HG02678 (cell line): ENCODE results near the gene ZNF556.

Experiments used
- ATAC-seq: cut with Tn5 transposase; IDR thresholded peaks from one replicate; pipeline ENCODE4 v1.9.1; 2021; ENCODE audit warnings: mild to moderate bottlenecking, moderate library complexity; ENCODE audit not compliant: unreplicated experiment

The ZNF556 gene

DNA sequence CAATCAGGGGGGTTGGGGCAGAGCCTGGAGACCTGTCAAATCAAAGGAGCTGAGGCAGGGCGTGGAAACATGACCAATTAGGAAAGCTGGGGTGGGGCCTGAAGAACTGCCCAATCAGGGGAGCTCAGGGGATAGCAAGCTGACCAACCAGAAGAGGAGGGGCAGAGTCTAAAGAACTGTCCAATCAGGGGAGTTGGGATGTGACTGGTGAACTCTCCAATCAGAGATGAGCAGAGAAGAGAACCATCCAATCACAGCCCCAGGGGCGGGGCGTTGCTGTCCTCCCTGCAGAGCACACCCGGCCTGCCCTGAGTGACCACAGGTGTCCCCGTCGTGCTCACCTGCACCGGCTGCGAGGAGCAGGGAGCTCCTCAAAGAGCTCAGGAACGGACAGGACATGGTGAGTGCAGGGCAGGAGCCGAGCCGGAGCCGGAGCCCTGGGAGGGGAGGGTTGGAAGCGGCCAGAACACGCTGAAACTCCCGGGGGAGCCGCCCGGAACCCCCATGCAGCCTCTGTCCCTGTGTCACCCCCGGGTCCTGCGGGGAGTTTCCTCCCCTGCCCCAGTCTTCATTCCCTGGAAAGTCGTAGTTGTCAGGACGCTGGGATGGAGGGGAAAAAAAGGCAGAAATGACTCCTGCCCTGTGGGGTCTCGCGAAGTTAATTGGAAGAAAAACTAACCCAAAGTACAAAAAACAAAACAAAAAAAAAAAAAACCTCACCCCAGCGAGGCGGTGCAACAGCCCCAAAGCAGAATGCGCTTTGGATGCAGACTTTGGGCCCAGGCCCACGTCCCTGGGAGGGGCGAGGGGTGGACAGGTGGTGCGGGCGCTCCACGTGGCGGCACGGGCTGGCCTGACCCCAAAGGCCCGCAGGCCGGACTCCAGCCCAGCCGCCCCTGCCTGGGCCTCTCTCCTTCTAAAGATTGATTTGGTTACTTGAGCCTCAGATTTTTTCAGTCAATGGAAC, at the start of gene ZNF556:
ZNF556 (plus strand) TSS at position 311 of the 967 bp plus-strand sequence; CDS start at position 398, 87 bp downstream.
- no peak for ATAC-seq

DNA sequence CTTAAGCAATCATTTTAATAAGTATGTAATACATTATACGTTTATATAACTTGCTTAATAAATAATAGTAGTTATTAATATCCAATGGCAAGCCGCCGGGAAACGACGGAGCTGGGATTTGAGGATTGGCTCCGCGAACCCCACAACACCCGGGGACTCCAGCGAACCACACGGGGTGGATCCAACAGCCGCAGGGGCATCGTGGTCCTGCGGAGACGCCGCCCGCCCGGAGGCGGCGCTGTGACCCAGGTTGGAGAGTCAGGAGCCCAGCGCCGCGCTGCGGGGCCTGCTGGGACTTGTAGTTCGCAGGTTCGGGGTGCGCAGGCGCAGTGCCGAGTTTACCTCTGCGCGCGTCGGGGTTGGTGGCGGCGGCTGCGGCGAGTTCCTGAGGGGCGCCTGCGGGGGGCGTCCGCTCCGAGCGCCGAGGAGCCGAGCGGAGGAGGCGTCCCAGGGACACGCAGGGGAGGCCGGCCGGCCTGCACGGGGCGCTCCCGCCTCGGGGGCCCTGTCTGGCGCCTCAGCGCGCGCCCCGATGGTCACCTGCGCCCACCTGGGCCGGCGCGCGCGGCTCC, 47.5 kb upstream of the ZNF556 start, which contains the start of gene ZNF554:
ZNF554 (plus strand) TSS at position 329 of the 572 bp plus-strand sequence; CDS start at position 533, 204 bp downstream.
- ATAC-seq = peak; percentile 96

DNA sequence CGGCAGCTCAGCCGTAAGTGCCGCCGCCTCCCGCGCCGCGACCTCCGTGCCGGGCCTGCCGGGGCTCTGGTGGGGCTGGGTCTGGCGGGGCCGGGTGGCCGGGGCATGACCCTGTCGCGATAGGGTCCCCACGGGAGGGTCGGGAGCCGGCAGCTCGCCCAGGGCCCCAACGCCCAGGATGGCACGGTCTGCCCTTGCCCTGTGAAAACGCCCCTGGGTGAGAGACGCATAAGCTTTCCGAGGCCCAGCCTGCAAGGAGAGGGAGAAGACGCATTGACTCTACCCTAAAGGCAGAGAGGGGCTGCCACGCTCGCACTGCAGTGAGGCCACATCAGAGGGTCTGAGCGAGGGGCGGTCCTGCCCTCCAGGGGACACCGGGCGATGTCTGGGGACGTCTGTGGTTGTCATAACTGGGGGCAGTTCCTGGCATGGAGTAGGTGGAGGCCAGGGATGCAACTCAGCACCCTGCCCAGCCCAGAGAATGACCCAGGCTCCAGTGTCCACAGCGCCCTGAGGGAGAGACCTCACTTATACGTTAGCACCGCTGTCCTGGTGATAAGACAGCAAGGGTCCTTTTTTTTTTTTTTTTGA, 46.9 kb upstream of the ZNF556 start:
- ATAC-seq = no peak

DNA sequence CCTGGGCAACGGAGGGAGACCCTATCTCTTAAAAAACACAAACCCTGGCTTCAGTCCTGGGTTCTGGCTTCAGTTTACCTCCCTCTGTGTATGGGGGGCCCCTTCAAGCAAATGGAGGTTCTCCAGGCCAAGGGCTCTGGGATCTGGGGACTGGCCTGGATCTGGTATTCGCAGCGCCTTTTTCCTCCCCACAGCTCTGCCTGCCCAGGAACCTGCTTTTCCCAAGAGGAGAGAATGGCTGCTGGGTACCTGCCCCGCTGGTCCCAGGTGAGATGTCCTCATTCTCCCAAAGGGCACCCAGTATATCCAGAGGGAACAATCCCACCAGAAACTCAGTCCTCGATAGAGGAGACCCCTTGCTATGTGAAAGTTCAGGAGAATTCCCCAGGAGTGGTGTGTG, 44.3 kb upstream of the ZNF556 start:
- no peak for ATAC-seq

DNA sequence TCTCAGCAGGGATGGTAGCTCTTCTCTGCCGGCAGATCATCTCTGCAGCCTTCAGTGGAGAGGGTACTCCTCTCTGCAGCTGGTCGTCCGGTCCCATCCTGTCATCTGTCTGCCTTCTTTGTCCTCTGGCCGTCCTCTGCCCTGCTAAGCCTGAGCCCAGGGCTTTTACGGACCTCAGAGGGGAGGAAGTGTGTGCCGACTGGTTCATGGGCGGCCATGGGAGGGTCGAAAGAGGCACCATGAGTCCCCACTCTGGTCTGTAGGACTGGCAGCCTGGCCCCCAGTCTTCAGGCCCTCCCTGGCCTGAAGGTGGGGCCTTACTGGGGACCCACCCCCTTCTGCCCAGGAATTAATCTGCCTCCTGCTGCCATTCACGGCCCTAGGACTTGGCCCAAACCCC, 43.5 kb upstream of the ZNF556 start:
- ATAC-seq = no peak

DNA sequence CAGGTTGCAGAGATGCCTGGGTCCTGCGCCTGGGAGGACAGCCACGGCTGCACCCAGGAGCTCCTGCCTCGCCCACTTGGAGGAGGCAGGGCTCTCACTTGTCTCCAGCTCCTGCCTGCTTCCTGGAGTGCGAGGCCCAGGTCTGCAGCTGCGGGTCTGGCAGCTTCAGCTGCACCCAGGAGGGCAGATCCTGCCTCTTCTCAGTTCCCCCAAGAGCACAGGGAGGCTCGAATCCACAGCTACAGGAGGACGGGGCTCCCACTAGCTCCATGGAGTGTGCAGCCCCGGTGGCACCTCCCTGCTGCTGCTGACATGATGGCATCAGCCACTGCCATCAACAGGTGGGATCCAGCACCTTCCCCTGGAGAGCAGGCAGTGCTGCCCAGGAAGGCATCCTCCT, 43.0 kb upstream of the ZNF556 start:
- no peak for ATAC-seq

DNA sequence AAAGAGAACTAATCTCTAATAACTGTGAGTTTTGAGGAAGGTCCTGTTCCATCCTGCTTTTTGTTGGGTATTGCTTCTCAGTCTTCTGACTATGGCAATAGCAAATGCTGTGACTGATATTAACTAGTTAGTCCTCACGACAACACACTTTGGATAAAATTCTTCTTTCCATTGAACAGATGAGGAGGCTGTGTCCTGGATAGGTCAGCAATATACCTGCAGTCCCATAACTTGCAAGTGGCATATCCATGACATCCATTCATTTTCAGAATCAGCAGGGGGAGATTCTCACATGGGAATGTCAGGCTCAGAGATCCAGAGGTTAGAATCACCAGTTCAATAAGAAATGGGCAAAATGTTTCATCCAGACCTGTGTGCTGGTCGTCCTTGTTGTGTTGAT, 40.1 kb upstream of the ZNF556 start:
- ATAC-seq = no peak

DNA sequence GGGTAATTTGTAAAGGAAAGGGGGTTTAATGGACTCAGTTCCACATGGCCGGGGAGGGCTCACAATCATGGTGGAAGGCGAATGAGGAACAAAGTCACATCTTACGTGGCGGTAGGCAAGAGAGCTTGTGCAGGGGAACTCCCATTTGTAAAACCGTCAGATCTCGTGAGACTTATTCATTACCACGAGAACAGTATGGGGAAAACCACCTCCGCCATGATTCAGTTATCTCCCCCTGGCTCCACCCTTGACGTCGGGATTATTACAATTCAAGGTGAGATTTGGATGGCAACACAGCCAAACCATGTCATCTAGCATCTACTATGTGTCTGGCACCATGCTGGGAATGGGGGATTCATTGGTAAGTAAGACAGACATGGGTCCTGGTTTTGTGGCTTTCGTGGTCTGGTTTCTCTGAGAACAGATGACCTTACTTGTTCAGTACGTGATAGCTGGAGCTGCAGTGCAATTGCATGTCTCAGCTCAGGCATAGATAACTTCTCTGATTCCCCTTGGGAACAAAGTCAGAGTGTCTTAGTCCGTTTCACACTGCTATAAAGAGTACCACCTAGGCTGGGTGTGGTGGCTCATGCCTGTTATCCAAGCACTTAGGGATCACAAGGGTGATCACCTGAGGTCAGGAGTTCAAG, 39.2 kb upstream of the ZNF556 start:
- ATAC-seq = no peak

DNA sequence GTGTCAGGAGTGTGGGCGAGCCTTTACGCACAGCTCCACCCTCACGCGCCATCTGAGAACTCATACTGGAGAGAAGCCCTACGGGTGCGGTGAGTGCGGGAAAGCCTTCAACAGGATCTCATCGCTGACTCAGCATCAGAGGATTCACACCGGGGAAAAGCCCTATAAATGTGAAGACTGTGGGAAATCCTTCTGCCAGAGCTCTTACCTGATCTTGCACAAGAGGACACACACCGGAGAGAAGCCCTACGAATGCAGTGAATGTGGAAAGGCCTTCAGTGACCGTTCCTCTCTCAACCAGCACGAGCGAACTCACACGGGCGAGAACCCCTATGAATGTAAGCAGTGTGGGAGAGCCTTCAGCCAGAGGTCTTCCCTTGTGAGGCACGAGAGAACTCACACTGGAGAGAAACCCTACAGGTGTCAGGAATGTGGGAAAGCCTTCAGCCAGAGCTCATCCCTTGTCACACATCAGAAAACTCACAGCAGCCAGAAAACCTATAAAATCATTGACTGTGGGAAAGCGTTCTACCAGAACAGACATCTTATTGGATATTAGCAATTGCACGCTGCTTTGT, 32.8 kb upstream of the ZNF556 start:
- ATAC-seq = no peak

DNA sequence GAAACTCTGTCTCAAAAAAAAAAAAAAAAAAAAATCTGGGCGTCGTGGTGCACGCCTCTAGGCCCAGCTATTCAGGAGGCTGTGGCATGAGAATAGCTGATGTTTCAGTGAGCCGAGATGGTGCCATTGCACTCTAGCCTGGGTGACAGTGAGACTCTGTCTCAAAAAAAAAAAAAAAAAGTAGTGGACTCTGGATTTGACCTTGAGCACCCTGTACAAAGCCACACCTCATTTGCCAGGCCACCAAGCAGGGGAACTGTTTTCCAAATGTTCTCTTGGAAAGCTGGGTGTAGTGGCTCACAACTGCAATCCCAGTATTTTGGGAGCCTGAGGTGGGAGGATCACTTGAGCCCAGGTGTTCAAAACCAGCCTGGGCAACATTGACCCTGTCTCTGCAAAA, 29.7 kb upstream of the ZNF556 start:
- no peak for ATAC-seq

DNA sequence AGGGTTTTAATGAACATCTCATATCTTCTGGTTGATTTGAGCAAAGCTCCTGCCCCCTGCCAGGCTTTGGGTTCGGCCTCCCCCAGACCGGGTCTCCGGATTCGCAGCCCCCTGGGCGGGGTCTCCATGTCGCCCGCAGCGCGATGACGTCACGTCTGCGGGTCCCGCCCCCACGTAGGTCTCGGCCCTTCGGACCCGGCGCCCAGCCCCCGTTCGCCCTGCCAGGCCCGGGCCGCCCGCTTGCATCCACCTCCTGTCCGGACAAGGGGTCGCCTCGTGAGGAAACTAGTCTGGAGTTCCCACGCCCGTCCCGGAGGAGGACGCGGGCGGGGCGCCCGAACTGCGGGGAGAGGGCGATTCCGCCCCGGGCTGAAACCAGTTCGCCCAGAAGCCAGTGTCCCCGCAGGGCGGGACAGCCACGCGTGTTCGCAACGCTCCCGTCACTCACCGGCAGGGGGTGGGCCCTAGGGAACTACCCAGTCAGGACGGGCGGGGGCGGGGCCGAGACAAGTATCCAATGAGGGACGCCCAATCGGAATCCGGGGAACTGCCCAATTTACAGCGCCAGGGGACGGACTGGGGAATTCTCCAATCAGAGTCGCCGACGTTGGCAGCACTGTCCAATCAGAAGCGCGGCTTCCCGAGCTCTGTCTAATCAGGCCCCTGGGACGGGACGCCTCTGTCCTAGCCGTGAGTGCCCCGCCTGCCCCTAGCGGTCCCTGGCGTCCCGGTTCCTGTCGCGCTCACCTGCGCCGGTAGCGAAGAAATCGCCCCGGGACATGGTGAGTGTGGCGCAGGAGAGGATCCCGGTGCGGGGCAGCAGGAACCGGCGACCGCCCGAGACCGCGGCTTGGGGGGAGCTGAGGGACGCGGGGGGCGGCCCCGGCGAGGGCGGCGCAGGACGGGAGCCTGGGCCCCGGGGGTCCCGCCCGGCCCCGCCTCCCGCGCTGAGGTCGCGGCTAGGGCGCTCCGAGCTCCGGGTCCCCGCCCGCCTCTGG, 26.0 kb upstream of the ZNF556 start, which contains the start of gene ZNF555:
ZNF555 (plus strand) TSS at position 682 of the 998 bp plus-strand sequence; CDS start at position 780, 98 bp downstream.
- ATAC-seq = peak; percentile 94

DNA sequence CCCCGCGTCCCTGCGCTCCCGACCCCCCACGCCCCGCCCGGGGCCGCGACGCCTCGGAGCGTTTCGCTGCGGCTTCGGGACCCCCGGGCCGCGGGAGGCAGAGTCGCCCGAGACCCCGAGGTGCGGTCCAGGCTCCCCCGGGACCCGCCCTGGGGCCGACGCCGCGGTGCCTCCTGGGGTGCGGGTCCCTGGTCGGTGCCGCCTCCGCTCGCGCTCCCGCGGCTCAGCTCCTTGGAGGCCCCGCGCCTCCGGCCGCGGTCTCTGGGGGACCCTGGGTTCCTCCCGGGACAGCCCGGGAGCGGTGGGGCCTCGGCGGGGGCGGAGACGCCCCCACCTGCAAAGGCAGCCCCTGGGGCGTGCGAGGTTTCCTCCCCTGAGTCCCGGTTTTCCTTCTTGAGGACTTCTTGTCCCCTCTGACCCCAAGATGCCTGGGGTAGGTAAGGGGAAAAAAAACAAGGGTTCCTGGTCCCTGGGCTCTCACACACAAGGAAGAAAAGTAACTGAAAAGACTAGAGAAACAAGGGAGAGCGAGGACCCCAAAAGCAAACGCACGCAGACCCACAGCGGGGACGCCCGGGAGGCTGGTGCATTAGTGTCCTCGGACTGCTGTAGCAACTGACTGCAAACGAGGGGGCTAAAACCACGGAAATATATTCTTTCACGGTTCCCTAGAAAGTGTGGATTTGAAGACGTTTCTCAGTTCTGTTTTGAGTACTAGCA, 25.1 kb upstream of the ZNF556 start:
- peak; percentile 7 for ATAC-seq

DNA sequence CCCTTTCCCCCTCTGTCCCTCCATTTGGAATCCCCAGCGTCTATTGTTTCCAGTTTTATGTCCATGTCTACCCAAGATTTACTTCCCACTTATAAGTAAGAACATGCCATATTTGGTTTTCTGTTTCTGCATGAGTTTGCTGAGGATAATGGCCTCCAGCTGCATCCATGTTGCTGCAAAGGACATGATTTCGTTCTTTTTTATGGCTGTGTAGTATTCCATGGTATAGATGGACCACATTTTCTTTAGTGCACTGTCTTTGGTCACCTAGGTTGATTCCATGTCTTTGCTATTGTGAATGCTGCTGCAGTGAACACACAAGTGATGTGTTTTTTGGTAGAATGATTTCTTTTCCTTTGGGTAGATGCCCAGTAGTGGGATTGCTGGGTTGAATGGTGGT, 22.0 kb upstream of the ZNF556 start:
- no peak for ATAC-seq

DNA sequence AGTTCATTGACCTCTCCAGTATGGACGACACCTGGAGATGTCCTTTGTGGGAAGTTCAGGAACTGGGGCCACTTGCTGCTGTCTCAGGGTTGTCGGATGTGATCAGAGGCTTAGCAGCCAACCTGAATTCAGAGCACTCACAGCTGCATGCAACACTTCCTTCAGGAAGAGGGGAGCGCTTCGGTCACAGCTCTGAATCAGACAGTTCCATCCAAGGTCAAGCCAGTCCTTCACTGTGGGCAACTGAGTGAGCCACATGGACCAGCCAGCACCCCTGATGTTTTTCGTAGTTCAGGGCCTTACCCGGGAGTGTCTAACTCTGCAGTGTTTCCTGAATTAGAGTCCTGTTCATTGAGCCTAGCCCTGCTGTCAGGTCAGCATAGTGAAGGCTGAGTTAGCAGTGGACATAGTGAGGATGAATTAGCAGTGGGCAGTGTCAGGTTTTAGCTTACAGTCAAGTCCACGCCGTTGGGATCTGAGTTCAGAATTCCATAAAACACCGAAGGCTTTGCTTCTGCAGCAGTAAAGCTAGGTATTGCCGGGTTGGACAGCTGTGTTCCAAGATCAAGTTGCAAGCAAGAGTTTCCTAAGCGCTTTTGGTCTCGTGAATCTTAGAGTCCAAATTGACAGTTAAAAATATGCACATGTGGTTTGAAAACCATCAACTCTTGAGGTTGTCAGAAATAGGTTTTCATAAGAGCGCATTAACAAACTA, 20.8 kb upstream of the ZNF556 start:
- ATAC-seq = no peak

DNA sequence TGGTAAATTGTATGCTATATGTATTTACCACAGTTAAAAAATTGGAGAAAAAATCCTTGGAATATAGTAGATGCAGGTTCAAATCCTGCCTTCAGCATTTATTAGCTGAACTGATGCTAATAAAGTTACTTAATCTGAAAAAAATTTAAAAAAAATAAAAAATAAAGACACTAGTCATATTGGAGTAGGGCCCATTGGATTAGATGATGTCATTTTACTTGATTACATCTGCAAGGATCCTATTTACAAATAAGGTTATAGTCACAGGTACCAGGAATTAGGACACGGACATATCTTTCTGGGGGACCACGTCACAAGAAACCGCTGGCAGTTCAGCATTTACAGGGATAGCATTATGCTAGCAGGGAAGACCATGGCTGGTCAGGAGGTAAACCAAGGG, 19.6 kb upstream of the ZNF556 start:
- ATAC-seq = no peak

DNA sequence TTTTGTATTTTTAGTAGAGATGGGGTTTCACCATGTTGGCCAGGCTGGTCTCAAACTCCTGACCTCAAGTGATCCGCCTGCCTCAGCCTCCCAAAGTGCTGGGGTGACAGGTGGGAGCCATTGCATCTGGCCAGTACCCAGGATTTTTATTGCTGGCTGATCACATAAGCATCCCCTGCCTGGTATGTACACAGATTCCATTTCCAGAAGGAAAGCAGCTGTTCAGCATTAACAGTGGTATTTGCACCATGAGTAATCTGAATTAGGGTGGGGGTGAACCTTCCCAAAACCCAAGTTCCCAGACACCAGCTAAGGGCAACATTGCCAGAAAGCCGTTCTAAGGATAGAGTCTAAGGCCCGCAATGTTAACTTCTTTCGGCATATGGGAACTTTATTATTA, 18.5 kb upstream of the ZNF556 start:
- no peak for ATAC-seq

DNA sequence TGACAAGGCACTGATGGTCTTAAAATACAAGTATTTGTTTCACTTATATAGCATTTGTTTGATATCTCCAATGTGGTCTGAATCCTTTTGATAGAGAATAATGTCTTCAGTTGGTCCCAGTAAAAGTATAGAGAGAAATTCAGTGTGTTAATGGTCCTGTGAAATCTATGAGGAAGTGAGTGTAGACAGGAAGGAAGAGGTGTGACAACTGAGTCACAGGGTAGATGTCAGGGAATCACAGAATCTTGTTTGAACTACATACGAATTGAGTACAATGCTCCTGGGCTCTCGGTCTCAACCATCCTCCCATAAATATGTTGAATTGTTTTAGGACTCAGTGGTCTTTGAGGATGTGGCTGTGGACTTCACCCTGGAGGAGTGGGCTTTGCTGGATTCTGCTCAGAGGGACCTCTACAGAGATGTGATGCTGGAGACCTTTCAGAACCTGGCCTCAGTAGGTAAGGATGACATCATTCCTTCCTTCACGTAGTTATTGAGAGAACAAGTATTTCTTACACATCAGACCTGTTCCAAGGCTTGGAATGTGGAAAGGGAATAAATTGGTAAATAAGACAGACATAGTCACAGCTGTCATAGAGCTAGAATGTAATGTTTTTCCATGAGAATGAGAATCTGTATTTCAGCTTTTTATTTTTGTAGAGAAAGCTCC, 16.7 kb upstream of the ZNF556 start:
- no peak for ATAC-seq

DNA sequence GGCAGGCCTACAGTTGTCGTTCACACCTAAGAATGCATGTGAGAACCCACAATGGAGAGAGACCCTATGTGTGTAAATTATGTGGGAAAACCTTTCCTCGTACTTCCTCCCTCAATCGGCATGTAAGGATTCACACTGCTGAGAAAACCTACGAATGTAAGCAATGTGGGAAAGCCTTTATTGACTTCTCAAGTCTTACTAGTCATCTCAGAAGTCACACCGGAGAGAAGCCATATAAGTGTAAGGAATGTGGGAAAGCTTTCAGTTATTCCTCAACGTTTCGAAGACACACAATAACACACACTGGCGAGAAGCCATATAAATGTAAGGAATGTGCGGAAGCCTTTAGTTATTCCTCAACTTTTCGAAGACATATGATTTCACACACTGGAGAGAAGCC, 14.5 kb upstream of the ZNF556 start:
- no peak for ATAC-seq
